Right atrium auricular region (tissue), 2 donors: Measurements from ENCODE around the gene BOD1. TPM values are rescaled to one million over a fixed set of nuclear protein-coding genes. Genes with fewer than 3 reads are reported as not detected.

Experiments used
- DNase-seq: peaks from one replicate; pipeline ENCODE4 v3.0.0-alpha.2; 2019; ENCODE audit warnings: low spot score
- H3K27ac ChIP-seq, 2 donors: fragments of 200-600 bp; sonication (generic); 1 replicate in 1 of 2; 2 replicates in 1 of 2; pipeline ENCODE4 v1.5.1; 2016 to 2019
- H3K27me3 ChIP-seq, 2 donors: fragments of 200-600 bp; sonication (generic); one replicate each; pipeline versions ENCODE4 v1.5.1 to v1.6.0; 2017 to 2019
- H3K36me3 ChIP-seq: fragments of 200-600 bp; sonication (generic); one replicate; pipeline ENCODE4 v1.5.1; 2016
- H3K4me1 ChIP-seq, 2 donors: fragments of 200-600 bp; sonication (generic); one replicate each; pipeline versions ENCODE4 v1.5.1 to v1.6.0; 2017 to 2019
- H3K4me3 ChIP-seq, 2 donors: fragments of 200-600 bp; sonication (generic); 1 replicate in 1 of 2; 2 replicates in 1 of 2; pipeline ENCODE4 v1.5.1; 2017 to 2019; ENCODE audit warnings: mild to moderate bottlenecking in 1 of 2, moderate library complexity in 1 of 2
- H3K9me3 ChIP-seq, 2 donors: fragments of 200-600 bp; sonication (generic); one replicate each; pipeline ENCODE4 v1.5.1; 2019
- total RNA-seq, 2 donors: library from RNA; depleted of rRNA; stranded (reverse); fragments of >200 nt; gene quantifications; one replicate each; pipeline ENCODE4 v1.1.0, GENCODE V29; 2016
- TF ChIP-seq, protein P1 (sequence below), 2 donors: fragments of 200-600 bp; sonication (generic); IDR thresholded peaks; one replicate each; pipeline ENCODE4 v1.5.1; 2019; ENCODE audit warnings: antibody characterized with exemption in 2 of 2

BOD1 gene
- total RNA-seq, 2 donors from 2014 or later, result 36.9 to 43.2 TPM

DNA sequence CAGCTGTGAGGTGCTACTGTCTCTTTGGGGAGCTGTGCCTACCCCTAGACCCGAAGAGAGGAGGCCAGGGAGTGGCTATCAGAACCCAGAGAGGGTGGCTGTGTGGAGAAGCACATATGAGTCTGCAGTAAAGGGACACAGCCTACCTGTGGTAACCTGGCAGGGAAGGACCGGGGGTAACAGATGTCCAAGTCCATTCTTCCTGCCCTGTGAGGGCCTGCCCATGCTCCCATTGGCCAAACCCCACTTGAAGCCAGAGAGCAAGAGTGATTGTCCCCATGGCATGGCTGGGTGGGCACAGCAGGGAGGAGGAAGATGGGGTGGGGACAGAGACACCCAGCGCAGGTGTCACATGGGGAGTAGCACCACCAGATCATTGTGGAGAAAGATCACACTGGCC is 39.3 kb downstream of the BOD1 start:
- Histone ChIP-seq H3K9me3 (peaks cover 0 to 7% of the 10 kb centered on the region in 2 donors), H3K36me3 (no peaks in the 10 kb centered on the region), H3K27ac (no peak overlapping the region), H3K4me3 (no peak overlapping the region), H3K27me3 (no peaks in the 10 kb centered on the region), H3K4me1 (peaks cover 0 to 10% of the 10 kb centered on the region in 2 donors)
- DNase-seq, result no peak
- TF ChIP-seq, protein P1, sequence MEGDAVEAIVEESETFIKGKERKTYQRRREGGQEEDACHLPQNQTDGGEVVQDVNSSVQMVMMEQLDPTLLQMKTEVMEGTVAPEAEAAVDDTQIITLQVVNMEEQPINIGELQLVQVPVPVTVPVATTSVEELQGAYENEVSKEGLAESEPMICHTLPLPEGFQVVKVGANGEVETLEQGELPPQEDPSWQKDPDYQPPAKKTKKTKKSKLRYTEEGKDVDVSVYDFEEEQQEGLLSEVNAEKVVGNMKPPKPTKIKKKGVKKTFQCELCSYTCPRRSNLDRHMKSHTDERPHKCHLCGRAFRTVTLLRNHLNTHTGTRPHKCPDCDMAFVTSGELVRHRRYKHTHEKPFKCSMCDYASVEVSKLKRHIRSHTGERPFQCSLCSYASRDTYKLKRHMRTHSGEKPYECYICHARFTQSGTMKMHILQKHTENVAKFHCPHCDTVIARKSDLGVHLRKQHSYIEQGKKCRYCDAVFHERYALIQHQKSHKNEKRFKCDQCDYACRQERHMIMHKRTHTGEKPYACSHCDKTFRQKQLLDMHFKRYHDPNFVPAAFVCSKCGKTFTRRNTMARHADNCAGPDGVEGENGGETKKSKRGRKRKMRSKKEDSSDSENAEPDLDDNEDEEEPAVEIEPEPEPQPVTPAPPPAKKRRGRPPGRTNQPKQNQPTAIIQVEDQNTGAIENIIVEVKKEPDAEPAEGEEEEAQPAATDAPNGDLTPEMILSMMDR (IDR thresholded peaks at IDR 0.05), result no peak

DNA sequence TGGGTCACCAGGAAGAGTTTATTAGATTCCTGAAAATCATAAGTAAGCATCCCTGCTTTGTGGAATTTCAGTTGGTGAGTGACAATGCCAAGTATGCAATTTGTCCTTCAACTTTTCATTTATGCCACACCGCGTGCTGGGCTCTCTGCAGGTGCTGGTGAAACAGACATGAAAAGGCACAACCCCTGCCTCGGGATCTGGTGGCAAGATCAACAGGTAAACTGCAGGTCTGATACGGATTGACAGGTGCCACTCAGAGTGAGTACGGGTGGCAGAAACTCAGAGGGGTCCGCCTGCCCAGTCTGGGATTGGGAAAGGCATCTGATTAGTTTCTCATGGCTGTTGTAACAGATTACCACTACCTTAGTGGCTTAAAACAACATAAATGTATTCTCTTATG is 40.5 kb downstream of the BOD1 start:
- peaks cover 0 to 10% of the 10 kb centered on the region in 2 donors for H3K4me1 ChIP-seq
- H3K36me3 ChIP-seq, result no peaks in the 10 kb centered on the region
- H3K27me3 ChIP-seq, result no peaks in the 10 kb centered on the region
- TF ChIP-seq, protein P1 (IDR thresholded peaks at IDR 0.05), result no peak
- no peak overlapping the region for H3K27ac ChIP-seq
- H3K4me3 ChIP-seq, result no peak overlapping the region
- peaks cover 0 to 7% of the 10 kb centered on the region in 2 donors for H3K9me3 ChIP-seq
- no peak for DNase-seq

DNA sequence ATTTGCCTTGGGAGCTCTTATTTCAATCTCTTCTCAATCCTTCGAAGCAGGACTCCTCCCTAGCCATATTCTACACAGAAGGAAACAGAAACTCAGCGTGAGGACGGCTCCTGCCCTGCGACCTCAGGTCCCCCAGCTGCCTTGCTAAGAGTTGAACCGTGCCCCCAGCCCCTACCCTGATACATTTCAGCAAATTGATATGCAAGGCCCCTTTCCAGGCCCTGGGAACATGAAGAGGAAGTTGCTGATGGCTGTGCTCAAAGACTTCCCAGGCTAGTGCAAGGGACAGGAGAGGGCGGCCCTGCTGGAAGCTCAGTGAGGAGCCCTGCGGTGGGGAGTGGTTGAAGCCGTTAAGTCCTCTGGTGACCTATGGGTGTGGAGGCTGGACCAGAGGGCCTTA is 41.5 kb downstream of the BOD1 start:
- no peaks in the 10 kb centered on the region for H3K36me3 ChIP-seq
- peaks cover 0 to 7% of the 10 kb centered on the region in 2 donors for H3K9me3 ChIP-seq
- H3K4me1 ChIP-seq, result peaks cover 0 to 10% of the 10 kb centered on the region in 2 donors
- no peak overlapping the region for H3K27ac ChIP-seq
- no peaks in the 10 kb centered on the region for H3K27me3 ChIP-seq
- DNase-seq, result no peak
- no peak overlapping the region for H3K4me3 ChIP-seq
- TF ChIP-seq, protein P1 (IDR thresholded peaks at IDR 0.05), result no peak

DNA sequence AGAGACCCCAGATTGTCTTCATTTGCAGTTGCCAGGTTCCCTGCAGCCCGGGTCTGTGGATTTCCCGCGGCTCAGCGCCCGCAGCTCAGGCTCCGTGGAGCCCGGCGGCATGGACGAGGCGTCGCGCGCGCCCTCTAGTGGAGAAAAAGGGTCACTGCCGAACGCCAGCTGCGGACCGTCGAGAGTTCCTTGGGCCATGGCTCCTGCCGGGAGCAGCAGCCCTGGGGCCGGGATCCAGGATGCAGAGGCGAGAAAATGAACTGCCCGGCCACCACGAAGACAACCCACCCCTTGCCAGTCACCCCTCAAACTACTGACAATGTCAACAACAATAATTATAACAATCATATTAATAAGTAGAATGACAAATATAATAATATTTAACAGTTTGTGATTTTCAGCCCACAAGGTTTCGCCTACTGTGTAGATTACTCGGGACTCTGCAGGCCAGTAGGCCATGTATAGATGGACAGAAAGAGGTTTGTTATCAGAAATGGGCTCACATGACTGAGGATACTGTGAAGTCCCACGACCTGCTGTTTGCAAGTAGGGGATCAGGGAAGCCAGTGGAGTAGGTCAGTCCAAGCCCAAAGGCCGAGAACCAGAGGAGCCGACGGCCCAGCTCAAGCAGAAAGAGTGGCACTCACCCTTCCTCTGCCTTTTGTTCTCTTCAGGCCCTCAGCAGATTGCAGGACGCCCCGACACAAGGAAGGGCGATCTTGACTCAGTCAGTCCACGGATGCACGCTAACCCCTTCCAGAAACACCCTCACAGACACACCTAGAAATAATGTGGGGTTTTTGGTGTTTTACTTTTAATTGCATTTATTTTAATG is 43.1 kb downstream of the BOD1 start:
- Histone ChIP-seq H3K27ac (no peak overlapping the region), H3K27me3 (no peaks in the 10 kb centered on the region), H3K4me1 (peaks cover 0 to 10% of the 10 kb centered on the region in 2 donors), H3K36me3 (no peaks in the 10 kb centered on the region), H3K4me3 (peak overlapping the region in 1 of 2 donors; percentile 21), H3K9me3 (peaks cover 0 to 5% of the 10 kb centered on the region in 2 donors)
- DNase-seq, result peak; percentile 77
- TF ChIP-seq, protein P1 (IDR thresholded peaks at IDR 0.05), result peak; percentile 98 to 99

DNA sequence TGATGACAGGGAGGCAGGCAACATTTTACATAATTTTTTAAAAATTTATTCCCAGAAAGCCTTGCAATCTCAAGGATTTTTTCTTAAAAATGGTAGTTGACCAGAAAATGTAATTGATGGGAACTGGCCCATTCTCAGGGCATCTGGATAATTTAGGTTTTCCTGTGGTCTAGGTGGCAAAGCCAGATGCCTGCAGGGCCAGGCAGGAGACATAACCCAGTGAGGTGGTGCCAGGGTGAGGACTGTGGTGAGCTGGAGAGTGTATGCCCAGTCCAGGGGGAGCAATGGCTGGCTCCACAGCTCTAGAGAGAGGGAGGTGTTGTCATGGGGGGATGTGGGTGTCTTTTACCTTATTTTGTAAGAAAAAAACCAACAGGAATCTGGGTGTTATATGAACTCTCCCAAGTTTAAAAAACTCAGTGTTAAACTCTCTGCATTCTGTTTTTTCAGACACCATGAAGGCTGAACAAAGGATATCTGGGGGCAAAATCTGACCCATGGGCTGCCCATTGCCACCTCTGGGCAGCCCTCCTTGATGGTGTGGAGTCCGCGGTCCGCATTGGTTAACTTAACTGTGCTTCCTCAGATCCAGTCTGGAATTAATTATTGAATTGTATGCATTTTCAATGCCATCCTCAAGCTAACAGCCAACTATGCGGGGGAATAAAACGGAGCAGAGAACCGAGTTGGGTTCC is 43.9 kb downstream of the BOD1 start:
- Histone ChIP-seq H3K4me3 (peak overlapping the region in 1 of 2 donors; percentile 21), H3K27ac (no peak overlapping the region), H3K36me3 (no peaks in the 10 kb centered on the region), H3K9me3 (peaks cover 0 to 5% of the 10 kb centered on the region in 2 donors), H3K27me3 (no peaks in the 10 kb centered on the region), H3K4me1 (peaks cover 0 to 10% of the 10 kb centered on the region in 2 donors)
- DNase-seq, result no peak
- TF ChIP-seq, protein P1 (IDR thresholded peaks at IDR 0.05), result no peak
